Measurements from ENCODE around the gene C12orf57. TPM values are rescaled to one million over a fixed set of nuclear protein-coding genes. Genes with fewer than 3 reads are reported as not detected.

Gene C12orf57
- total and polyA plus RNA-seq, 2 of the 13 experiments (the other 11 are each of a cell fraction or from before 2014, with no cell fraction given) = 84.0 to 287 TPM

- peak; percentile 23; the same call in 1 of the 2 replicates for TF ChIP-seq REPIN1 (CRISPR knock-in tag; IDR thresholded peaks at IDR 0.05; ENCODE audit: borderline replicate concordance, low read depth)
- TF ChIP-seq ZNF792 (CRISPR knock-in tag; IDR thresholded peaks at IDR 0.05) = peak; percentile 97
- peak; percentile 29; the same call in 1 of the 2 replicates for TF ChIP-seq ZNF800 (CRISPR knock-in tag; IDR thresholded peaks at IDR 0.05)
- no peak for TF ChIP-seq ZBTB10 (CRISPR knock-in tag; IDR thresholded peaks at IDR 0.05; ENCODE audit: borderline replicate concordance)
- peak; percentile 87; the same call in 1 of the 2 replicates for TF ChIP-seq HMGXB3 (CRISPR knock-in tag; IDR thresholded peaks at IDR 0.05; ENCODE audit: borderline replicate concordance)
- TF ChIP-seq ZNF83 (CRISPR knock-in tag; IDR thresholded peaks at IDR 0.05; ENCODE audit: borderline replicate concordance) = no peak
- no peak for TF ChIP-seq ZNF687 (CRISPR knock-in tag; IDR thresholded peaks at IDR 0.05)
- TF ChIP-seq ZNF446 (CRISPR knock-in tag; IDR thresholded peaks at IDR 0.05) = no peak
- TF ChIP-seq ZNF12 (CRISPR knock-in tag; IDR thresholded peaks at IDR 0.05) = peak; percentile 71
- TF ChIP-seq HES4 (CRISPR knock-in tag; IDR thresholded peaks at IDR 0.05; ENCODE audit: borderline replicate concordance) = peak; percentile 32; the same call in 1 of the 2 replicates
- TF ChIP-seq U2AF1 (optimal IDR thresholded peaks at IDR 0.05; ENCODE audit: low read depth, low read length) = no peak
- peak; percentile 32; the same call in 1 of the 2 replicates for TF ChIP-seq ZFYVE20 (CRISPR knock-in tag; IDR thresholded peaks at IDR 0.05; ENCODE audit: borderline replicate concordance, low read depth)
- TF ChIP-seq ZFAT (CRISPR knock-in tag; conservative IDR thresholded peaks at IDR 0.05) = no peak
- TF ChIP-seq ZNF3 (CRISPR knock-in tag; IDR thresholded peaks at IDR 0.05) = 0 out of 2 replicates have a peak, but pooled peaks have one; percentile 60
These were observed at the start of gene C12orf57, which contains the start of gene RNU7-1 (continued) for GRCh38 chr12:6943722-6944380.
